Measurements from ENCODE around the gene GPER1.

The GPER1 gene

GRCh38 chr7:1054438-1054837 lies 33.5 kb upstream of the GPER1 start:
- DNase-seq = peak; percentile 52

- DNase-seq = peak; percentile 88
Measured at GRCh38 chr7:1054861-1055450, 33.0 kb upstream of the GPER1 start.

- no peak for DNase-seq
Measured at GRCh38 chr7:1055491-1055955, 32.4 kb upstream of the GPER1 start.

- peak; percentile 63 for DNase-seq
Measured at GRCh38 chr7:1055956-1056784, 31.7 kb upstream of the GPER1 start.

GRCh38 chr7:1056785-1057410 lies 31.0 kb upstream of the GPER1 start:
- DNase-seq = no peak

- DNase-seq = peak; percentile 66
Measured at GRCh38 chr7:1057416-1058291, 30.3 kb upstream of the GPER1 start.

- no peak for DNase-seq
Measured at GRCh38 chr7:1058311-1058710, 29.6 kb upstream of the GPER1 start.

- no peak for DNase-seq
Measured at GRCh38 chr7:1058821-1059199, 29.1 kb upstream of the GPER1 start.

- peak; percentile 65 for DNase-seq
Measured at GRCh38 chr7:1059200-1060091, 28.5 kb upstream of the GPER1 start.

GRCh38 chr7:1060315-1061072 lies 27.4 kb upstream of the GPER1 start:
- no peak for DNase-seq

GRCh38 chr7:1061180-1061579 lies 26.7 kb upstream of the GPER1 start:
- no peak for DNase-seq

- no peak for DNase-seq
Measured at GRCh38 chr7:1062296-1063294, 25.3 kb upstream of the GPER1 start.

GRCh38 chr7:1063361-1063760 lies 24.6 kb upstream of the GPER1 start:
- no peak for DNase-seq

GRCh38 chr7:1064581-1064980 lies 23.3 kb upstream of the GPER1 start:
- DNase-seq = no peak

- no peak for DNase-seq
Measured at GRCh38 chr7:1065263-1065584, 22.7 kb upstream of the GPER1 start.

GRCh38 chr7:1065585-1066241 lies 22.2 kb upstream of the GPER1 start:
- DNase-seq = peak; percentile 88

- no peak for DNase-seq
Measured at GRCh38 chr7:1066242-1066588, 21.7 kb upstream of the GPER1 start.

- no peak for DNase-seq
Measured at GRCh38 chr7:1068013-1068412, 19.9 kb upstream of the GPER1 start.

- DNase-seq = no peak
Measured at GRCh38 chr7:1068619-1069018, 19.3 kb upstream of the GPER1 start.

All from femur (tissue), 1 donor.